Measurements from ENCODE around the gene ITGB8.
"Not testable (repeated sequence)": the region's sequence is repeated elsewhere in the genome, so short reads cannot be mapped to it uniquely, and the experiment has no call there.

Gene ITGB8

DNA sequence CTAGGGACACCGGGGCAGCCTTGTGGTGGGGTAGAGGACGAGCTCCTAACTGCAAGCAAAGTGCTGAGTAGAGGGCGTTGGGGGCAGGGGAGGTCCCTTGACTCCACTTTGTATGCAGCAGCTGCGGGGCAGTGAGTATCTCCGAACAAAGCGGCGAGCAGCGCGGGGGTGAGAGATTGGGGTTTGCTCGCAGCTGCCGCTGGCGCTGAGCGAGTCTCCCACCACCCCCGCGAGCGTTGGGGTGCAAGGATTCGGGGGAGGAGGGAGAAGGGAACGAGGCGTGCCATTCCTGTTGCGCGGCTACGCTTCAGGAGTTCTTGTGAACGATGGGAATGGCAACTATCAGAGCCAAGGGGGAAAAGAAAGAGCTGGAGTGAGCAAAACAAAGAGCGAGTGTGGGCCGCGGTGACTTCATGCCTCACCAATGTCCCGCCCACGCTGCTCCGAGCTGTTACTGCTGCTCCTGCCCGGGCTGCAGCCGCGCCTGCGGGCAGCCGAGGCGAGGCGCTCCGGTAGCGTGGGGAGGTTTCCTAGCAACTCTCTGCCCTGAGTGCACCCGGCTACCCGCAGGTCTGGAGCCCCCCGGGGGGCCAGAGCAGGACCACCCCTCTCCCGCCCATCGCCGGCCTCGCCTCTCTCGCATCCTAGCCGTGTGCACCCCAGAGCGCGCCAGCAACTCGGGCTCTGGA, at the start of gene ITGB8:
Gene ITGB8 (plus strand): TSS at position 662 of the 689 bp plus-strand sequence. CDS start 907 bp downstream, outside the sequence.
- no peak for DNase-seq

GRCh38 chr7:20282959-20283358, 47.7 kb upstream of the ITGB8 start:
- no peak for DNase-seq

- DNase-seq: no peak
Observed at GRCh38 chr7:20283385-20283784, 47.3 kb upstream of the ITGB8 start.

DNA sequence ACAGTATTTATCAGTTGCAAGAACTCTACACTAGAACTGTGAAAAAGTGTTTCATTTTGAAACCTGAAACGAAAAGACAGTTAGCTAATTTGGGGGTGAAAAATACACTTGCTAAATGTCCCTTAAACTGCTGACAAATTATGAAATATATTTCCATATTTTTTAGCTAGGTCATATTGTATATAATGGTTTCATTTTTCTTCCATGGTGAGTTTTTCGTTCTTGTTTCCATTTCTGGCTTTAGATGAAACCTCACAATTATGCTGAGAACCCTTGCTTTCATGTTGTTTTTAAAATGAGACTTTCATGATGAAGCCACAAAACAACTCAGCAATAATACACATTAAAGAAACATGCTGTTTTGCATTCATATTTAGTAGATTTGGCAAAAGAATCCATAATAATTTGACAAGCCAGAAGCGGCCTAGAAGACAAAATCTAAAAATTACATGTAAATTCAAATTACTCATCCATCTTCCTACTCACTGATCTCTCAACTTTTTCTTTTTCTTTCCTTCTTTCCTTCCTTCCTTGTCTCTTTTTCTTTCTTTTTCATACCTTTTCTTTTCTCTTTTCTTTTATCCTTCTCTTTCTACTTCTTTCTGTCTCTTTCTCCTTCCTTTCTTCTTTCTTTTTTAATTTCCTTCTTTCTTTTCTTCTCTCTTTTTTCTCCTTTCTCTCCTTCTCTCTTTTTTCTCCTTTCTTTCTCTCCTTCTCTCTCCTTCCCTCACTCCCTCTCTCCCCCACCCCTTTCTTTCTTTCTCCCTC, 46.5 kb upstream of the ITGB8 start:
- no peak for DNase-seq

- DNase-seq: no peak
Observed at GRCh38 chr7:20284771-20285143, 45.9 kb upstream of the ITGB8 start.

GRCh38 chr7:20287317-20287716, 43.4 kb upstream of the ITGB8 start:
- no peak for DNase-seq

DNA sequence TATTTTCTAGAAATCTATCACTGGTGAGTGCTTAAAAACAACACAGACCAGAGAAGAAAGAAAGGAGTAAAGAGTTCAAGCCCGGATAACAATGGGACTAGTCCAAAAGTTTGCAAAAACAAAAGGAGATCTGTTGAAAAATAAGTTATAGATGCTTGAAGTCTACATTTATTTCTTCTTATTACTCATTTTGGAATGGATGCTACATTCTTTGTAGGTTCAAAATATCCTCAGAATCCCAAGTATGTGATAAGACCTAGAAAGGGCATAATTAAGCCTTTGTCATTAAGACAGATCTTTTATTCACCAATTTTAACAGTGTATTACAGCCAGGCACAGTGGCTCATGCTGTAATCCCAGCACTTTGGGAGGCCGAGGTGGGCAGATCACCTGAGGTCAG, 42.7 kb upstream of the ITGB8 start:
- no peak for DNase-seq

- no peak for DNase-seq
Observed at GRCh38 chr7:20290505-20291111, 40.1 kb upstream of the ITGB8 start.

DNA sequence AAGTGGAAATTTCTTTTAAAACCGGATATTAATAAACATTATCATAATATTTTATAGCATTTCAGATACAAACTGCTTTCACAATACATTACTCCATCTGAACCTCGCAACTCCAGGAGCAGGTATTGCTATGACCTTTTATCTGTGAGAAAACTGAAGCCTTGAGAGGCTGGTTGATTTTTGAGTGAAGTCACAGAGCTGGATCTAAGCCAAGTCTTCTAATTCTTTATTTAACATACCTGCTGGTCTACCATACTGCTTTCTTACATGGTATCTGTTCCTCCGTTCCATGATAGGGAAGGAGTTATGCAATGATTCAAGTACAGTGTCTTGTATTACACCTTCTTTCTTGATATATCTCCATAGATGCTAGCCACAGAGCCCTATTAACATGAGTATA, 37.4 kb upstream of the ITGB8 start:
- no peak for DNase-seq

GRCh38 chr7:20296444-20296843, 34.3 kb upstream of the ITGB8 start:
- no peak for DNase-seq

GRCh38 chr7:20296901-20297300, 33.8 kb upstream of the ITGB8 start:
- DNase-seq: no peak

DNA sequence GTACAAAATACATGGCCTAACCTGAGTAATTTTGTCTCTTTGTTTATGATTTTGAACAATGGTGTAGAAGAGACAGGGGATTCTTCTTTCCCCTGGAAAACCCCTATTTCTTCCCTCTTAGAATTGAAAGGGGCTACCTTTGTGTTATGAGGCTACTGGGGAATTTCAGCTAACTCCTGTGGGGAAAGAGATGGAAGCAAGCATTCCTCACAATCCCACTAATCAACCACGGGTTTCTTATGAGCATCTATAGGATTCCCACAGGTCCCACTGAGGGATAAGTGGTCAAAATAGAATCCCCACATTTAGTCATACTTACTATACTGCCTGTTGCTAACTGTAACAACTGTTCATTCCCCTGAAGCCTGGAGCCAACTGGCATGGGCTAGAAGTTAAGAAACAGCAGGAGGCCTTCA, 32.2 kb upstream of the ITGB8 start:
- no peak for DNase-seq

GRCh38 chr7:20299145-20299544, 31.6 kb upstream of the ITGB8 start:
- no peak for DNase-seq

GRCh38 chr7:20299647-20300312, 30.9 kb upstream of the ITGB8 start:
- no peak for DNase-seq

DNA sequence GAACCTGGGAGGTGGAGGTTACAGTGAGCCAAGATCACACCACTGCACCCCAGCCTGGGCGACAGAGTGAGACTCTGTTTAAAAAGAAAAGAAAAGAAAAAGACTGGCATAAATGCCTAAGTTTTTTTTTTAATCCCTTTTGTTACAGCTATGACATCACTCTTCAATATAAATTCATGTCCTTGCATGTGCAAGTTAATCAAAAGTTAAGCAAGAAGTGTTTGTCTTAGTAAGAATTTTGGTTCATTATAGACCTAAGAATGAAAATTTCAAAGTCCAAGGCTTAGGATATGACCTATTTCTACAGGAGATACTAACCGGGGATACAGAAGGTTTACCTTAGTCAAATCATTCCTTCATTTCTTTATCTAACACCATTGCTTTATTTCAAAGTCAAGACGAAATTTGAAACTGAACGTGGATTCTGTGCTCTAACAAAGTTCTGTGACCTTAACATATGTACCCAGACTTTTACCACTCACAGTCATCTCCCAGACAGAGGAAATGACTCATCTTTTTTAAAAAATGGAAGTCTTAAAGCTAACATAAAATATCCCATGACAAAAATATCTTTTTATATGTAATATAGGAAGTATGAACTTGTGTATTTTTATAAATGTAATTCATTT, 29.3 kb upstream of the ITGB8 start:
- no peak for DNase-seq

DNA sequence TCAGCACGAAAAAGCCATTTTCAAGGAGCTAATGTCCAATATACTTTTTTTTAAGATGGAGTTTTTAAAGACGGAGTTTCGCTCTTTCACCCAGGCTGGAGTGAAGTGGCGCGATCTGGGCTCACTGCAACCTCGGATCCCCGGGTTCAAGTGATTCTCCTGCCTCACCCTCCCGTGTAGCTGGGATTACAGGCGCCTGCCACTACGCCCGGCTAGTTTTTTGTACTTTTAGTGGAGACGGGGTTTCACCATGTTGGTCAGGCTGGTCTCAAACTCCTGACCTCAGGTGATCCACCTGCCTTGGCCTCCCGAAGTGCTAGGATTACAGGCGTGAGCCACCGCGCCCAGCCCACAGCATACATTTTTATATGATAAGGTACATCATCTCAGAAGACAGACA, 28.4 kb upstream of the ITGB8 start:
- DNase-seq: not testable (repeated sequence)

- no peak for DNase-seq
Observed at GRCh38 chr7:20302891-20303290, 27.8 kb upstream of the ITGB8 start.

DNA sequence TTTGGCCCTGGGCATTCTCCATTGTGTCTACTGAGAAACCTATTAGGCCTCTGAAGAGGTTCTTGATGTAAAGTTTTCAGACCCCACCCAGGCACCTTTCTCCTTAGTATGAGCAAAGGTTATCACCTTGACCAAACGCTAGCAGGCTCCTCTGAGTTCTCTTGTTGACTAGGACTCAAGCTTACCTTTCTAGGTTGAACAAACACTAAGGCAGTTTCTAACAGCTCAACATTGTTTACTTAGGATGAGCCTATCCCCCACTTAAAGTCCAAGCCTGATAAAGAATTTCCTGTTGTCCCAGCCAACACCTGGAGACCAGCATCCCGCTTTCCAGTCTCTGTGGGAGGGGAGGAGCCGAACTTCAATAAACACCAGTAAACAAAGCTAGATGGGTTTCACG, 26.3 kb upstream of the ITGB8 start:
- DNase-seq: no peak

GRCh38 chr7:20305726-20306125, 25.0 kb upstream of the ITGB8 start:
- no peak for DNase-seq

GRCh38 chr7:20306180-20306946, 24.3 kb upstream of the ITGB8 start:
- DNase-seq: no peak

DNA sequence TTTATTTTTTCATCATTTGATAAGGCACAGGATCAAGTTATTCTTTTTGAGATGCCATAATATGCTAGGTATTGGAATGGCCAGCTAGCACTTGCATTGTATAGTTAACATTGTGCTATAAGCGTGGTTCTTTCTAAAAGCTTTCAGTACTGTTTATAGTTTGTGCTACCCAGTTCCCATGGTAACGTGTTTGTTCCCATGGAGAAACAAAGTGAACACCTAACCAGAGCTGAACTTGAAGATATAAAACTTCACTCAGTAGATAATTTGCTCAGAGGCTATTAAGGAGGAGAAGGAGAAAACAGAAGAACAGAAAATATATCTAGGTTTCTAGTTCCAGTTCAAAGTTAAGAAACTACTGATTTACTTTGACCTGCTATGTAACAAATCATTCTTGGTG, 23.6 kb upstream of the ITGB8 start:
- no peak for DNase-seq

DNA sequence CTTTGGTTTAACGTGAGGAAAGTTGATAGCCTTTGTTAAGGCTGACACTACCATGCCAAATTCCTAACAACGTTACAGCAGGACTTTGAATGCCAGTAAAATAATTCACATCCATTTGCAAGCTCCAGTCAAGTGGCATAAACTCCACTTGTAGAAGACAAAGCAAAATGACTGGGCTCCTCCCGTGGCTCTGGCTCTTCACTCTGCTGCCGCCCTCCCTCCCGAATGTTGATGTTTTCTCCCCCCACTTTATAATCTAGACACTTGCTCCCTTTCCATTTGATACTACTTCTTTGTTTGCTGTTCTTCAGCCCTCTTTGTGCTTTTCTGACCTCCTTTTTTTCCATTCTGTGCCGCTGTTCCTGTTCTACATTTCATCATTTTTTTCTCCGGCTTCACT, 22.8 kb upstream of the ITGB8 start:
- DNase-seq: no peak

All from CD4-positive, alpha-beta T cell treated with Interleukin-21 for 1 hour (primary cell).